ENCODE data around the gene RXFP1. TPM values are rescaled to one million over a fixed set of nuclear protein-coding genes. Genes with fewer than 3 reads are reported as not detected.

RXFP1 gene
- total RNA-seq, 1 donor from 2014 or later: not detected

GRCh38 chr4:158599765-158600498 lies 78.2 kb downstream of the RXFP1 start:
- H3K36me3 Mint-ChIP-seq (ENCODE audit: low read depth): no peaks in the 10 kb centered on the region
- intact Hi-C loops (cut with micrococcal nuclease): no loop called here
- DNase-seq (ENCODE audit: low spot score): no peak
- no peak overlapping the region for H3K27ac Mint-ChIP-seq
- H3K4me3 Mint-ChIP-seq (ENCODE audit: low read depth): no peak overlapping the region
- no peaks in the 10 kb centered on the region for H3K9me3 Mint-ChIP-seq
- H3K27me3 Mint-ChIP-seq (ENCODE audit: low read depth): peaks cover 12% of the 10 kb centered on the region
- no peaks in the 10 kb centered on the region for H3K4me1 Mint-ChIP-seq (ENCODE audit: low read depth)

- no peaks in the 10 kb centered on the region for H3K4me1 Mint-ChIP-seq (ENCODE audit: low read depth)
- no peak overlapping the region for H3K4me3 Mint-ChIP-seq (ENCODE audit: low read depth)
- no peaks in the 10 kb centered on the region for H3K36me3 Mint-ChIP-seq (ENCODE audit: low read depth)
- no peak for DNase-seq (ENCODE audit: low spot score)
- H3K27ac Mint-ChIP-seq: no peak overlapping the region
- intact Hi-C loops (cut with micrococcal nuclease): no loop called here
- H3K27me3 Mint-ChIP-seq (ENCODE audit: low read depth): peaks cover 11% of the 10 kb centered on the region
- H3K9me3 Mint-ChIP-seq: no peaks in the 10 kb centered on the region
Observed at GRCh38 chr4:158604369-158604768, 82.7 kb downstream of the RXFP1 start.

GRCh38 chr4:158605393-158605792 lies 83.7 kb downstream of the RXFP1 start:
- no peaks in the 10 kb centered on the region for H3K4me1 Mint-ChIP-seq (ENCODE audit: low read depth)
- H3K4me3 Mint-ChIP-seq (ENCODE audit: low read depth): no peak overlapping the region
- no peak for DNase-seq (ENCODE audit: low spot score)
- intact Hi-C loops (cut with micrococcal nuclease): no loop called here
- H3K9me3 Mint-ChIP-seq: no peaks in the 10 kb centered on the region
- no peaks in the 10 kb centered on the region for H3K36me3 Mint-ChIP-seq (ENCODE audit: low read depth)
- H3K27ac Mint-ChIP-seq: no peak overlapping the region
- peaks cover 11% of the 10 kb centered on the region for H3K27me3 Mint-ChIP-seq (ENCODE audit: low read depth)

- Mint-ChIP-seq H3K4me1 (ENCODE audit: low read depth) (peaks cover 7% of the 10 kb centered on the region), H3K27me3 (ENCODE audit: low read depth) (peaks cover 6% of the 10 kb centered on the region), H3K9me3 (no peaks in the 10 kb centered on the region), H3K36me3 (ENCODE audit: low read depth) (no peaks in the 10 kb centered on the region), H3K4me3 (ENCODE audit: low read depth) (no peak overlapping the region), H3K27ac (no peak overlapping the region)
- intact Hi-C loops (cut with micrococcal nuclease): no loop called here
- DNase-seq (ENCODE audit: low spot score): no peak
Observed at GRCh38 chr4:158606969-158607368, 85.3 kb downstream of the RXFP1 start.

GRCh38 chr4:158609116-158609515 lies 87.4 kb downstream of the RXFP1 start:
- H3K9me3 Mint-ChIP-seq: no peaks in the 10 kb centered on the region
- intact Hi-C loops (cut with micrococcal nuclease): no loop called here
- H3K27ac Mint-ChIP-seq: no peak overlapping the region
- H3K4me3 Mint-ChIP-seq (ENCODE audit: low read depth): no peak overlapping the region
- peaks cover 6% of the 10 kb centered on the region for H3K27me3 Mint-ChIP-seq (ENCODE audit: low read depth)
- DNase-seq (ENCODE audit: low spot score): no peak
- no peaks in the 10 kb centered on the region for H3K36me3 Mint-ChIP-seq (ENCODE audit: low read depth)
- peaks cover 7% of the 10 kb centered on the region for H3K4me1 Mint-ChIP-seq (ENCODE audit: low read depth)

- Mint-ChIP-seq H3K4me1 (ENCODE audit: low read depth) (peaks cover 7% of the 10 kb centered on the region), H3K4me3 (ENCODE audit: low read depth) (no peak overlapping the region), H3K27ac (no peak overlapping the region), H3K36me3 (ENCODE audit: low read depth) (no peaks in the 10 kb centered on the region), H3K27me3 (ENCODE audit: low read depth) (peaks cover 4% of the 10 kb centered on the region), H3K9me3 (no peaks in the 10 kb centered on the region)
- no peak for DNase-seq (ENCODE audit: low spot score)
- intact Hi-C loops (cut with micrococcal nuclease): no loop called here
Observed at GRCh38 chr4:158610790-158611189, 89.1 kb downstream of the RXFP1 start.

GRCh38 chr4:158613046-158613445 lies 91.4 kb downstream of the RXFP1 start:
- Mint-ChIP-seq H3K4me3 (ENCODE audit: low read depth) (no peak overlapping the region), H3K27ac (no peak overlapping the region), H3K36me3 (ENCODE audit: low read depth) (no peaks in the 10 kb centered on the region), H3K9me3 (no peaks in the 10 kb centered on the region), H3K27me3 (ENCODE audit: low read depth) (peaks cover 6% of the 10 kb centered on the region), H3K4me1 (ENCODE audit: low read depth) (peaks cover 7% of the 10 kb centered on the region)
- DNase-seq (ENCODE audit: low spot score): no peak
- intact Hi-C loops (cut with micrococcal nuclease): no loop called here

GRCh38 chr4:158617956-158618355 lies 96.3 kb downstream of the RXFP1 start:
- H3K27me3 Mint-ChIP-seq (ENCODE audit: low read depth): peaks cover 5% of the 10 kb centered on the region
- no peaks in the 10 kb centered on the region for H3K4me1 Mint-ChIP-seq (ENCODE audit: low read depth)
- no peak for DNase-seq (ENCODE audit: low spot score)
- H3K27ac Mint-ChIP-seq: no peak overlapping the region
- H3K36me3 Mint-ChIP-seq (ENCODE audit: low read depth): no peaks in the 10 kb centered on the region
- H3K4me3 Mint-ChIP-seq (ENCODE audit: low read depth): no peak overlapping the region
- H3K9me3 Mint-ChIP-seq: no peaks in the 10 kb centered on the region
- intact Hi-C loops (cut with micrococcal nuclease): no loop called here

GRCh38 chr4:158621729-158622128 lies 100.0 kb downstream of the RXFP1 start:
- H3K4me1 Mint-ChIP-seq (ENCODE audit: low read depth): no peaks in the 10 kb centered on the region
- peaks cover 9% of the 10 kb centered on the region for H3K27me3 Mint-ChIP-seq (ENCODE audit: low read depth)
- no peak for DNase-seq (ENCODE audit: low spot score)
- no peaks in the 10 kb centered on the region for H3K36me3 Mint-ChIP-seq (ENCODE audit: low read depth)
- no peak overlapping the region for H3K4me3 Mint-ChIP-seq (ENCODE audit: low read depth)
- intact Hi-C loops (cut with micrococcal nuclease): no loop called here
- H3K9me3 Mint-ChIP-seq: no peaks in the 10 kb centered on the region
- H3K27ac Mint-ChIP-seq: no peak overlapping the region

- no peak overlapping the region for H3K4me3 Mint-ChIP-seq (ENCODE audit: low read depth)
- no peaks in the 10 kb centered on the region for H3K4me1 Mint-ChIP-seq (ENCODE audit: low read depth)
- no peak overlapping the region for H3K27ac Mint-ChIP-seq
- H3K9me3 Mint-ChIP-seq: no peaks in the 10 kb centered on the region
- peaks cover 7% of the 10 kb centered on the region for H3K27me3 Mint-ChIP-seq (ENCODE audit: low read depth)
- intact Hi-C loops (cut with micrococcal nuclease): no loop called here
- H3K36me3 Mint-ChIP-seq (ENCODE audit: low read depth): no peaks in the 10 kb centered on the region
- no peak for DNase-seq (ENCODE audit: low spot score)
Observed at GRCh38 chr4:158622251-158622650, 100.6 kb downstream of the RXFP1 start.

- intact Hi-C loops (cut with micrococcal nuclease): loop anchor here (1.0 to 2.0 kb wide), 2 partner anchors 129 to 364 kb away; no protein-coding TSS in a partner anchor
- Mint-ChIP-seq H3K4me3 (ENCODE audit: low read depth) (no peak overlapping the region), H3K36me3 (ENCODE audit: low read depth) (no peaks in the 10 kb centered on the region), H3K27me3 (ENCODE audit: low read depth) (peaks cover 5% of the 10 kb centered on the region), H3K4me1 (ENCODE audit: low read depth) (no peaks in the 10 kb centered on the region), H3K27ac (no peak overlapping the region), H3K9me3 (no peaks in the 10 kb centered on the region)
- DNase-seq (ENCODE audit: low spot score): no peak
Observed at GRCh38 chr4:158624889-158625478, 103.3 kb downstream of the RXFP1 start.

- no peaks in the 10 kb centered on the region for H3K9me3 Mint-ChIP-seq
- peaks cover 5% of the 10 kb centered on the region for H3K27me3 Mint-ChIP-seq (ENCODE audit: low read depth)
- H3K27ac Mint-ChIP-seq: no peak overlapping the region
- H3K4me1 Mint-ChIP-seq (ENCODE audit: low read depth): no peaks in the 10 kb centered on the region
- no peaks in the 10 kb centered on the region for H3K36me3 Mint-ChIP-seq (ENCODE audit: low read depth)
- DNase-seq (ENCODE audit: low spot score): no peak
- no peak overlapping the region for H3K4me3 Mint-ChIP-seq (ENCODE audit: low read depth)
- intact Hi-C loops (cut with micrococcal nuclease): loop anchor here (1.0 to 2.0 kb wide), 2 partner anchors 129 to 365 kb away; no protein-coding TSS in a partner anchor
Observed at GRCh38 chr4:158625544-158625943, 103.9 kb downstream of the RXFP1 start.

GRCh38 chr4:158630893-158631292 lies 109.2 kb downstream of the RXFP1 start:
- no peaks in the 10 kb centered on the region for H3K4me1 Mint-ChIP-seq (ENCODE audit: low read depth)
- no peak for DNase-seq (ENCODE audit: low spot score)
- H3K27ac Mint-ChIP-seq: no peak overlapping the region
- H3K9me3 Mint-ChIP-seq: no peaks in the 10 kb centered on the region
- peaks cover 3% of the 10 kb centered on the region for H3K27me3 Mint-ChIP-seq (ENCODE audit: low read depth)
- no peak overlapping the region for H3K4me3 Mint-ChIP-seq (ENCODE audit: low read depth)
- intact Hi-C loops (cut with micrococcal nuclease): no loop called here
- H3K36me3 Mint-ChIP-seq (ENCODE audit: low read depth): no peaks in the 10 kb centered on the region
